NK-92 (cell line): Measurements from ENCODE around the gene KRT71.
"Not testable (repeated sequence)": the region's sequence is repeated elsewhere in the genome, so short reads cannot be mapped to it uniquely, and the experiment has no call there.

Experiments
- DNase-seq: peaks from one replicate; lab custom pipeline; 2025; ENCODE audit not compliant: unreplicated experiment; lab: John Stamatoyannopoulos, UW

Gene KRT71

DNA sequence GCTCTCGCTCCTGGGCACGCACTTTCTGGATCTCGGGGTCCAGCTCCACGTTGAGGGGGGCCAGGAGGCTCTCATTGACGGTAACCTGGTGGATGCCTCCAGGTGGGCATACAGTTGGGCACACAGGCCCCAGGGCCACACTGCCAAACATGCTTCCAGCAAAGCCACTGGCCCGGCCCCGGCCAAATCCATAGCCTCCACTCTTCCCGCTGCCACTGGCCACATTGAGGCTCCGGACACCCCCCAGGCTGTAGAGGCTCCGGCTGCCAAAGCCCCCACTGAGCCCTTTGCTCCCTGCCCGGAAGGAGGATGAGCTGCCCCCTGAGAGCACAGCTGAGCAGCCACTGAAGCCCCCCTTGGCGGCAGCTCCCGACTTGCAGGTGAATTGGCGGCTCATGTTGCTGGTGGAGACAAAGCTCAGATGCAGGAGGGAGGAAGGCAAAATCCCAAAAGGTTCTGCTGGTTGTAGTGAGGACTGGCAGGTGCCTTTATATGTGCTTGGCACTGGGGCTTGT is at the start of gene KRT71:
Gene KRT71, minus strand, starts transcription at position 465 of the 515 bp plus-strand sequence. Its CDS starts 68 bp downstream, at position 397.
- no peak for DNase-seq

DNA sequence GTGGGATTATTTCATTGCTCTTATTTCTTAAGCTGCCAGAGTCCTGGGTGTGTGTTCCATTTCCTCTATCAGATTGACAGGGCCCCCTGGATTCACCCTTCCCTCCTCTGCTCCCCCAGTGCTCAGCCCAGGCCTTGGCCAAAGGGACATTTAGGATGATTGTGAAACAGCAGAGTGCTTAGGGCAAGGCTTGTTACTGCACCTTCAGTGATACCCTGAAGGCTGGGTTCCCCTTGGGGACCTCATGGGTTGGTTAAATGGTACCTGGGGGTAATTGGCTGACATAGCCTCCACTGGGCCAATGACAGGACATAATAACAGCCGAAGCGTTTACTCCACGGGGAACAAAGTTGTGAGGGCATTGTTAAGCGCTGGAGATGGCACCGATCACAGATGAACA is 49.6 kb upstream of the KRT71 start:
- no peak for DNase-seq

DNA sequence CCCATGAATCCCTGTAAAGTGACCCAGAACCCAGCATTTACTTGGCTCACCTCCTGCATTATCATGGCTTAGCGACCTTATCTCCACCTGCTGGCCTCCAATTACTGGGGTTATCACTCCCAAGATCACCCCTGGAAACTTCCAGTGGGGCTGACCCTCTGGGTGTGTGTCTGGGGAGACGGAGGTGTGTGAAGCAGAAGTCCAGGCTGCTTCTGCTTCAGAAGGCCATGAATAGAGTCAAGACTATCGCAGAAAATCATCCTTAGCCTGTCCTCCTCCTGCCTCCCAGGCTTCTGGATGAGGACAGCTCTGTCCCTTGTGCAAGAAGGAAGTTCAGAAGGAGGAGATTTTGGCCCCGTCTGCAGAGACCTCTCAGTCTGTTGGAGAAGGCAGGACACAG is 48.7 kb upstream of the KRT71 start:
- DNase-seq = no peak

DNA sequence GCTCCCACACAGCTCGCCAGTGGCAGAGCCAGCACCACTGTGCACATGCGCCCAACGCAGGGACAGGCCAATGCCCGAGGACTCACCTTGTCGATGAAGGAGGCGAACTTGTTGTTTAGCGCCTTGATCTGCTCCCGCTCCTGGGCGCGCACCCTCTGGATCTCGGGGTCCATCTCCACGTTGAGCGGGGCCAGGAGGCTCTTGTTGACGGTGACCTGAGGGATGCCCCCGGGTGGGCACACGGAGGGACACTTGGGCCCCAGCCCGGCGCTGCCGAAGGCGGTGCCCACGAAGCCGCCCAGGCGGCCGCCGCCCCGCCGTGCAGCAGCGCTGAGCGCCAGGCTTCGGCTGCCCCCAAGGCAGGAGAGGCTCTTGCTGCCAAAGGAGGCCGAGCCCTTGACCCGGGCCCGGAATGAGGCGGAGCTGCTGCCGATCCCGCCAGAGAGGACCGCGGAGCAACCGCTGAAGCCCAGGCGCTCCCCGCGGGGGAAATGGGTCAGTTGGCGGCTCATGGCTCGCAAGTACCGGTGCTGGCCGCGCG is 48.1 kb upstream of the KRT71 start, which contains the start of gene KRT72:
Gene KRT72, minus strand, starts transcription at position 523 of the 541 bp plus-strand sequence. Its CDS starts 11 bp downstream, at position 512.
- no peak for DNase-seq

DNA sequence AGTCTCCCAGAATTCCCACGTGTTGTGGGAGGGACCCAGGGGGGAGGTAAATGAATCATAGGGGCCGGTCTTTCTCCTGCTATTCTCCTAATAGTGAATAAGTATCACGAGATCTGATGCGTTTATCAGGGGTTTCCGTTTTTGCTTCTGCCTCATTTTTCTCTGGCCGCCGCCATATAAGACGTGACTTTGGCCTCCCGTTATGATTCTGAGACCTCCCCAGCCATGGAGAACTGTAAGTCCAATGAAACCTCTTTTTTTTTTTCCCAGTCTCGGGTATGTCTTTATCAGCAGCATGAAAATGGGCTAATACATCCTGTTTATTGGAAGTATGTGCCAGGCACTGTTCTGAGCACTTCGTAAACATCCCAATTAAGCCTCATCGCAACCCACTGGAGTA is 47.5 kb upstream of the KRT71 start:
- no peak for DNase-seq

DNA sequence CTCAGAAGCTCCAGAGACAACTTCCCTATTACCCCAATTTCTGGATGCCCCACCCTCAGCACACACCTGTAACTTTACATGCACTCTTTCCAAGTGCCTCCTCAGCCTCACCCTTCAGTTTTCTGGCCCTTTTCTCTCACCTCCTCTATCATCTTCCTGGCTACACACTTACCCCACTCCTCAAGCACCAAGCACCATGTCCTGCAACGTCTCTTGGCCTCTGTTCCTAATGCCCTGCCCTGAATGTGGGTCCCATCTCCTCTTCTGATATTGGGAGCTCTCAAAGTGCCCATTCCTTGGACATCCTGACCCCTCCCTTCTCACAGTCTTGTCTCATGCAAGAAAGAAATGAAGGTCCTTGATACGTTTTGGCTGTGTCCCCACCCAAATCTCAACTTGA is 47.1 kb upstream of the KRT71 start:
- no peak for DNase-seq

DNA sequence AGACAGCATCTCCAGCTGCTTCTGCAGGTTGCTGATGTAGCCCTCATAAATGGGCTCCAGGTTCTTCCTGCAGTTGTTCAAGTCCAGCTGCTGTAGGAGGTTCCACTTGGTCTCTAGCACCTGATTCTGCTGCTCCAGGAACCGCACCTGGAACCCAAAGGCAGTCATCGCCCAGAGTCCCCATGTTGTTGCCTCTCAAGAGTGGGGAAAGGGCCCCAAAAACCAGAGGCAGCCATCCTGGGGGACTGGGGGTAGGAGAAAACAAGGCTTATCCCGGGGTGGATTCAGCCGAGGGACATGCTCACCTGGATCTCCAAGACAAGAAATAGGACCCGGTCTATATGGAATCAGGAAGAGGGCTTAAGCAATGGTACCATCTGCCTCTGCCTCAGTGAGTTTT is 46.0 kb upstream of the KRT71 start:
- no peak for DNase-seq

DNA sequence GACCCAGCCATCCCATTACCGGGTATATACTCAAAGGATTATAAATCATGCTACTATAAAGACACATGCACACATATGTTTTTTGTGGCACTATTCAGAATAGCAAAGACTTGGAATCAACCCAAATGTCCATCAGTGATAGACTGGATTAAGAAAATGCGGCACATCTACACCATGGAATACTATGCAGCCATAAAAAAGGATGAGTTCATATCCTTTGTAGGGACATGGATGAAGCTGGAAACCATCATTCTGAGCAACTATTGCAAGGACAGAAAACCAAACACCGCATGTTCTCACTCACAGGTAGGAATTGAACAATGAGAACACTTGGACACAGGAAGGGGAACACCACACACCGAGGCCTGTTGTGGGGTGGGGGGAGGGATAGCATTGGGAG is 41.3 kb upstream of the KRT71 start:
- DNase-seq = not testable (repeated sequence)

DNA sequence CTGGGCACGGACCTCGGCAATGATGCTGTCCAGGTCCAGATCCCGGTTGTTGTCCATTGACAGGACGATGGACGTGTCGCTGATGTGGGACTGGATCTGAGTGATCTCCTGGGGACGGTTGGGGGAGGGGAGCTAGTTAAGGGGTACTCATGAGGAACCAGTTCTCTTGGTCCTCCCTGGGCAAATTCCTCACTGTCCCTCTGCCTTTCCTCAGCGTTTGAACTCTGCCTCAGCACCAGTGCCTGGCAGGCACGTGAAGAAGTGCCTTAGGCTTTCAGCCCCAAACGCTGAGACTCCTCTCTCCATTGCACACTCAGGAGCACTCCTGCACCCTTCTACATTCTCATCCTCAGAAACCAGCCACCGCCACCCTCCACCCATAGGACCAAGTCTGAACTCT is 38.6 kb upstream of the KRT71 start:
- DNase-seq = no peak

DNA sequence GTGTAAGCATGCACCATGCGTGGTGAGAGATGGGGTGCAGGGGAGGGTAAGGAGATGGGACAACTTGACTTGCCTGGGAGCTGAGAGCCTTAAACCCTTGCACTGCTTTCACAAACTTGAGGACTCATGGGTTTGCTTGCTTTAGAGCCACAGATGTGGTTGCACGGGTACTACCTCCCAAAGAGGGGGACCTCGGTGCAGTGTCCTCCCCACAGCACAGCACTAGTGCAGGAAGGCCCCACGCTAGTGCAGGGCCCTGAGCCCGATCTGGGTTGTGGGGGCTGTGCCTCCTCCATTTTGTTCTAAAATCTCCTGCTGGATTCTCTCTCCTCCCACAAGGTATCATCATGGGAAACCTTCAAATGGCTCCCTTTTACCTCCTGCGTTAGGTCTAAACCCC is 37.1 kb upstream of the KRT71 start:
- DNase-seq = no peak

DNA sequence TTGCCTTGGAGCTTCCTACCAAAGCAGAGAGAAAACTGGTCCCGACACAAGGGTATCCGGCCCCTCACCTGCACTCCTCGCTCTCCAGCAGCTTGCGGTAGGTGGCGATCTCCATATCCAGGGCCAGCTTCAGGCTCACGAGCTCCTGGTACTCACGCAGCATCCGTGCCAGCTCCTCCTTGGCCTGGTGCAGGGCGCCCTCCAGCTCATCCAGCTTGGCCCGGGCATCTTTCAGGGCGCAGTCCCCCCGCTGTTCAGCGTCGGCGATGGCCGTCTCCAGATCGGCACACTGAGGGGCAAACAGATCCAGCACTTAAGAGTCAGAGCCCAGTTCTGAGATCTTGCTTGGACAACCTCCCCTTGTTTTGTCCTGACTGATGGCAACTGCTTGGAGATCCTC is 34.6 kb upstream of the KRT71 start:
- no peak for DNase-seq

DNA sequence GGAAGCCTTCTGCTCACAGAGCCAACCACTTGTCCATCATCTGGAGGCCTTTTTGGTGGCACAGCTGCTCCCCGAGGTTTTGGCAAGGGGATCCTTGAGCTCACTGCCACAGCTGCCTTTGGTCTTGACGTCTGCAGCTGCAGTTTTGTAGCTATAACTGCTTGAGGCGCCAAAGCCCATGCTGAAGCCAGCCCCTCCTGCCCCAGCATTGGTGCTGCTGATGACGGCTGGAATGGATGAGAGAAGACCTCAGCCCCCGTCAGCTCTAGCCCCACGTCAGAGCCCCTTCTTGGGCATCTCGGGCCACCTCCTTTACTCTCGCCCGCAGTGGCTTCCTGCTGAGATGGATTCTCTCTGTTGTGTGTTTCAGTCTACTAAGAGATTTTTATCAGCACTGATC is 33.0 kb upstream of the KRT71 start:
- DNase-seq = no peak

DNA sequence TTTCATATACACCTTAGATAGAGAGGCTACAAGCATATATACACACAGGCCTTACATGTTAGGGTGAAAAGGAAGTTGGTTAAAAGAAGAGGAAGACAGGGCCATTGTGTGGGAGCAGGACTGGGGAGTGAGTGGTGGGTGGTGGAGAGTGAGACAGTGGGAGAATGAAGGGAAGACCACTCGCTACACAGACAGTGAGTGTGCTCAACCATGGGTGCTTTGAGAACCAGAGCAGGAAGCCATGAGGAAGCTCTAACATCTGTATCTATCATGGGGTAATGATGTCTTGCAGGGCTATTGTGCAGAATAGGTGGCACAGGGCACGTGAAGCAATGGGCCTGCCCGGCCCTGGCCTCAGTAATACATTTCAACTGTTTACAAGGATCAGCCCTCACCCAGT is 32.1 kb upstream of the KRT71 start:
- no peak for DNase-seq

DNA sequence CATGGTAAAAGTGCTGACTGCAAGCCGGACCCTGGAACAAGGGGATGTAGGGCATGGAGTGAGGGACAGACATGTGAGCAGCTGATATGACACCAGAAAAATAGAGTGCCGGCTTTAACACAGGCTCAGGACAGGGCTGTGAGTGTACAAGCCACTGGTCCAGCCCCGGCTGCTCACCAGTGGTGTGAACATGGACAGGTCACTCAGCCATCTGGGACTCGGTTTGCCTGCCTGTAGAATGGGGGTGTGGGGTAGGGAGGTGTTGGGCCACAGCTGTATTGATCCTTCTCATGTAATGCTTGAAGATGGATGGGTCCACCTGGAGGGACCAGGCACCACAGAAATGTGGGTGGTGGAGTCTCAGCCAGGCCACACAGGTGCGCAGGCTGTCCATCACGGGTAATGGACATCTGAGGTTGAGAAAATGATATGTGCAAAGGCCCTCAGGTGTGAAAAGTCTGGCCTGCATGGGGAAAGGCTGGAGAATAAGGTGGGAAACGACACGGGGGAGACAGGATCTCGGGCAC is 31.3 kb upstream of the KRT71 start:
- no peak for DNase-seq

DNA sequence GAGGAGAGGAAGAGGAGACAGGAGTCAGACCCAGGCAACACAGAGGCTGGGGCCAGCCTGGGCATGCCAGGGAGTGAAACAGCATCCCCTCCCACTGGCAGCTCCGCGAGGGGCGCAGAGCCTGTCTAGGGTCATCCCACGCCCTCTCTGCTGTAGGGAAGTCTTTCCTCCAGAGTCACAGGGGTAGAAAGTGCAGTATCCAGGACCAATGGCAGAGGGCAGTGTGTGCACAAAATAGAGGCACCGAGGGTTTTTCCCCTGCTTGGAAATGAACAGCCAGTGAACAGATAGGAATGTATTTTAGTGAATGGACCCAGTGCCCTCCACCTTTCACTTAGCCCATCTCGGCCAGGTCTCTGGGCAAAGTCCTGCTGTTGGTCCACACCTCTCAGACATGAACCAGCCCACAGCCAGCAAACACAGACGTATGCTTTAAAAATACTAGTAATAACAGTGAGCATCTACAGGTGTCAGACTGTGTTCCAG is 30.1 kb upstream of the KRT71 start:
- DNase-seq = no peak

DNA sequence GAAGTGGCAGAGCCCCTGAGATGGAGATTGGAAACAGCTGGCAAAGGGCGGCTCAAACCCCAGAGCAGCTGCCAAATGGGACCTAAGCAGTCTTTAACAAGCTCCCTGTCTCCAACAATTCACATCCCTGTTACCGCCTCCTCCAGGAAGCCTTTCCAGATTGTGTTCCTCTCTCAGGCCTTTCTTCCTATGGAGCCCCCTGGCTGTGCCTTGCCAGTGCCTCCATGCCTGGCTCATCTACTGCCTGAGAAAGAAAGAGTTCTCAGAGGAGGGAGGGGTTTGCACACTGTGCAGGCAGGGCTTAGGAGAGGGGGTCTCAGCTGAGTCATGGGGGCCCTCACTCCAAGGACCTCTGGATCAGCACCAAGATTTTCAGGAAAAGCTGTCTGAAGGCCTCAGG is 29.5 kb upstream of the KRT71 start:
- DNase-seq = no peak

DNA sequence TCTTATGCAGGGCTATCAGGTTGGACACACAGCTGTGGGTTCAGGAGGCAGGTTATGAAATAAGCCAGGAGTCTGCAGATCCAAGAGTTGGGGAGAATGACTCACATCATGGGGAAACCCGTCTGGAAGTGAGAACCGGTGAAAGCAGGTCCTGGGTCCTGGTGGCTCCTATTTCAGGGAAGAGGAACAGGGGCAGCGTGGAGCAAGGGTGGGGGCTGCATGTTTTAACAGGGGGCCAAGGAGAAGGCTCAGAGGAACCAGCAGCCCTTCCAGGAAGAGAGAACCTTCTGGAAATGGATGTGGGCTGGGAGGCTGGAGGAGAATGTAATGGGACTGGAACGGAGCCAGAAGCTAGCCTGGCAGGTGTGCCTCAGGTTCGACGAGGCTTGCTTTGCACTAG is 28.5 kb upstream of the KRT71 start:
- no peak for DNase-seq

DNA sequence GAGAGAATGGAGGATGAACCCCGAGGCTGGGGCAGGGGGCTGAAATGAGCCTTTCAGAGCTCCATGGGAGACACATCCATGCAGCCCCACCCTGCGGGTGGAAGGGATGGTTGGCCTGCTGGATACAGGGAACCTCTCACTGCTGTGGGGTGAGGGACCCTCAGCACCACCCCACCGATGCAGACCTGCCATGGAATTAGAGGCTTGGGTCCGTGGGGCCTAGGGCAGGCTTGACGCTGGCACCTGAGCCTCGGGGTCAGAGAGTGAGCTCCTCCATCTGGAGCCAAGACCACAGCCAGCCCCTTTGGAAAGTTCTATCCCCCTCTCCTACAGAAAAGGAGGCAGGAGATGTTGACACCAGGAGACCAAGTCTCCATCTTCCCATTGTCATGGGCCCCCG is 28.1 kb upstream of the KRT71 start:
- no peak for DNase-seq

DNA sequence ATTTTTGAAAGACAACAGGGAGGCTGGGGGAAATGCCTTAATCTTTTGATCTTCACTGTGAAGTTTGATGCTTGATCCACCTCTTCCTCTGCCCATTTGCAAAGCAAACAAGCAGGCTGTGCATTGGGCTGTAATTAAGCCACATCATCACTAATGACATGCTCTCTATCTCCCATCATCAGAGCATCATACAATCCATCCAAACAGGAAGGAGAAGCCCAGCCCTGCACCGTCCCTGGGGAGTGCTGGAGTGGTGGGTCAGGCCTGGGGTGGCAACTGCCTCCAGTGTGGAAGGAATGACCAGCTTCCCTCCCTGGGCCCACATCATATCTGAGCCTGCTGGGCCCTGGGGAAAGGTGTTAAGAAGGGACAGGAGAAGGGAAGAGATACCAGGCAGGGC is 27.6 kb upstream of the KRT71 start:
- DNase-seq = no peak

DNA sequence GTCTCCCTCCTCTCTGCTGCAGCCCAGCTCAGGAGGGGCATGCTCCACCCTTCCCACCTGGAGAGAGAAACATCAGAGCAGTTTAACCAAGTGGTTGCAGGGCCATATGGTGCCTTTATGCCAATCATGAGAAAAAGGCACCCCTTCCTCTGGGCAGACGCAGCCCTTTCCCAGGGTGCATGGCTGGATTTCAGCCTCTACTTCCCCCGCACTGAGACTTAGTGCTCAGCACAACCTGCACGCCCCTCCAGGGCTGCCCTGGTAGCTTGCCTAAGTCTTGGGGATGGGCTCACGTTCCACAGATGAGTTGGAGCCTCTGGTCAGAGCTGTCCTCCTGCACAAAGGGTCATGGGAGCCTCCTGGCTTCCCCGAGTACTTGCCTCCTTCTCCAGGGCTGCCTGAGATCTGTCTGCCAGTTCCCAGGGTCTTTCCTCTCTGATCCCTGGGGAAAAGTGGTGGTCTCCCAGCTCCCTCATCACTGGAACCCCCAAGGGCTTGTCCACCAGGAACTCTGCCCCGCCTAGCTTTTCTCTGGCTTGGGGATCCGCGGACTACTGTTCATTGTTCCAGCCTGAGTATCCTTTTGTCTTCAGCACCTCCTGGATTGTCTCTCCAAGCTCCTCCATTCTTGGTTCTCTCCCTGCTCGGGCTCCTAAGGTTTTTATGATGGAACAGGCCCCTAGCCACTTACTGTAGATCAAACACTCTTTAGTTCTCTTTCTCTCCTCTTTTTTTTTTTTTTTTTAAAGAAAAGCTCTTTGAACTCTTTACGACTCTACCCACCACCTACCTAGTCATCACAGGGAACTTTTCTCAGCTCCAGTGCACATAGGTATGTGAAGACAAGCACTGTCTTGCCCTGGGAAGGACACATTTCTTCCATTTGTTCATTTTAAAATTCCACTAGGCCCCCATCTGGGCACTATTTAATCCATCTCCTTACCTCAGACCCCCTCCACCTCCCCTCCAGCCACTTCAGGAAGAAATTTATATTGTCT is 26.8 kb upstream of the KRT71 start:
- no peak for DNase-seq

DNA sequence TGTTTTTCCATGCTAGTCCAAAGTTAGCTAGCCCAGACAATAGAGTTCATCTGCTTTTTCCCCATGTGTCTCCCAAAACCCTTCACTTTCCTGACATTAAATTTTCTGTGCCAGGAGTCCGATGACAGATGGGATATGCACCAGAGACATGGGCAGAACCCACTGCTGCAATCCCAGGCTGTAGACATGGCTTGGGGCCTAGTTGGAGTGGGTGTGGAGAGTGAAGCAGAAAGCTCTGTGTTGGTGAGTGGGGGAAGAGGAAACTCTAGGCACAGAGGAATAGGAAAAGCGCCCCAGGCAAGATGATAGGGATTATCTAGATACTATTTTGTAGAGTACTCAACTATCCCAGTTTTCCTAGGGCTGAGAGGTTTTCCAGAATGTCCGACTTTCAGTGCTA is 25.5 kb upstream of the KRT71 start:
- no peak for DNase-seq

DNA sequence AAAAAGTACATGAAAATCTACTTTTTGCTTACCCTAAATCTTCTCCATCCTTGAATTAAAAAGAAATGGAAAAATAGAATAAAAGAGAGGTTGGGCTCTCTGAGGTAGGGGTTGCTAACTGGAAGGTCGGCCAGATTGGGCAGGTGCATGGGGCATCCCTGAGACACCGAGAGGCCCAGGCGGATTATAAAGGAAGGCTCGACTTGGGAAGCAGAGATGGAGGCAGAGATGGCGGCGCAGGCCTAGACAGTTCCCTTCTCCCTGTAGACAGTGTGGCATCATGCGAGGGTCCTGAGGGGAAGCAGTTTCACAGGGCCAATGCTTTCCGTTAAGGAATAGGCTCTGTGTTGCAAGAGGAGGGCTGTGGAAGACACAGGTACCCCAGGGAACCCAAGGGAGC is 24.4 kb upstream of the KRT71 start:
- no peak for DNase-seq
